PFSK-1 (cell line): ENCODE measurements around the gene DAZL.

Experiments used
- FOXP2 ChIP-seq: optimal IDR thresholded peaks from 2 replicates; pipeline ENCODE3; 2011; ENCODE audit warnings: borderline replicate concordance, control low read depth, inconsistent platforms; ENCODE audit not compliant: insufficient read depth; ENCODE audit errors: extremely low read length, extremely low read depth
- POLR2AphosphoS5 ChIP-seq: IDR thresholded peaks from 2 replicates; pipeline ENCODE4 v1.6.1; 2012; ENCODE audit warnings: low read depth, mild to moderate bottlenecking, control low read depth, low read length, moderate library complexity
- SIN3A ChIP-seq: IDR thresholded peaks from 2 replicates; pipeline ENCODE4 v1.6.1; 2012; ENCODE audit warnings: mild to moderate bottlenecking, low read length, moderate library complexity, borderline replicate concordance; ENCODE audit not compliant: insufficient read depth
- TAF1 ChIP-seq: IDR thresholded peaks from 2 replicates; pipeline ENCODE4 v1.6.1; 2012; ENCODE audit warnings: low read length, control low read depth, borderline replicate concordance; ENCODE audit not compliant: insufficient read depth
- TF ChIP-seq, protein P1 (sequence below), 2 experiments: IDR thresholded peaks; 2 replicates each; pipeline versions ENCODE4 v1.6.1 to v1.8.0; 2011 to 2012; ENCODE audit warnings: low read depth in 2 of 2, low read length in 2 of 2, control low read depth in 1 of 2, inconsistent platforms in 1 of 2, mild to moderate bottlenecking in 1 of 2, moderate library complexity in 1 of 2; ENCODE audit not compliant: insufficient read depth in 1 of 2

Gene DAZL

DNA sequence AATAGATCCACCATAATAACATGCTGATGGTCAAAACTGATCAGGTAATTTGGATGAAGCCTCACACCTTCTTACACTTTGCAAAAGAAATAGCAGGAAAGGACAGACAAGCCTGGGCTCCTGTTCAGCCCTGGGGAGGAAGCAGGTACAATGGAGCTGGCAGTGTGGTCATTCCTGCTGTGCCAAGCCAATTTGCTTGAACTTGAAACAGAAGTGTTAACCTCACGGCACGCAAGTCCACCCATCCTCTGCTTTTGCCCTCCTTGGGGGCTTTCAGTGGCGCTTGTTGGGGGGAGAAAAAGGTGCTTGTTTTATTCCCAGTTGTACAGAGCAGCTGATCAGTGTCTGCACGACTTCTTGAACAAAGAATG is 54.9 kb downstream of the DAZL start:
- TF ChIP-seq POLR2AphosphoS5 (no peak), SIN3A (no peak), FOXP2 (no peak), TAF1 (no peak)
- TF ChIP-seq, protein P1, sequence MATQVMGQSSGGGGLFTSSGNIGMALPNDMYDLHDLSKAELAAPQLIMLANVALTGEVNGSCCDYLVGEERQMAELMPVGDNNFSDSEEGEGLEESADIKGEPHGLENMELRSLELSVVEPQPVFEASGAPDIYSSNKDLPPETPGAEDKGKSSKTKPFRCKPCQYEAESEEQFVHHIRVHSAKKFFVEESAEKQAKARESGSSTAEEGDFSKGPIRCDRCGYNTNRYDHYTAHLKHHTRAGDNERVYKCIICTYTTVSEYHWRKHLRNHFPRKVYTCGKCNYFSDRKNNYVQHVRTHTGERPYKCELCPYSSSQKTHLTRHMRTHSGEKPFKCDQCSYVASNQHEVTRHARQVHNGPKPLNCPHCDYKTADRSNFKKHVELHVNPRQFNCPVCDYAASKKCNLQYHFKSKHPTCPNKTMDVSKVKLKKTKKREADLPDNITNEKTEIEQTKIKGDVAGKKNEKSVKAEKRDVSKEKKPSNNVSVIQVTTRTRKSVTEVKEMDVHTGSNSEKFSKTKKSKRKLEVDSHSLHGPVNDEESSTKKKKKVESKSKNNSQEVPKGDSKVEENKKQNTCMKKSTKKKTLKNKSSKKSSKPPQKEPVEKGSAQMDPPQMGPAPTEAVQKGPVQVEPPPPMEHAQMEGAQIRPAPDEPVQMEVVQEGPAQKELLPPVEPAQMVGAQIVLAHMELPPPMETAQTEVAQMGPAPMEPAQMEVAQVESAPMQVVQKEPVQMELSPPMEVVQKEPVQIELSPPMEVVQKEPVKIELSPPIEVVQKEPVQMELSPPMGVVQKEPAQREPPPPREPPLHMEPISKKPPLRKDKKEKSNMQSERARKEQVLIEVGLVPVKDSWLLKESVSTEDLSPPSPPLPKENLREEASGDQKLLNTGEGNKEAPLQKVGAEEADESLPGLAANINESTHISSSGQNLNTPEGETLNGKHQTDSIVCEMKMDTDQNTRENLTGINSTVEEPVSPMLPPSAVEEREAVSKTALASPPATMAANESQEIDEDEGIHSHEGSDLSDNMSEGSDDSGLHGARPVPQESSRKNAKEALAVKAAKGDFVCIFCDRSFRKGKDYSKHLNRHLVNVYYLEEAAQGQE (IDR thresholded peaks at IDR 0.05; ENCODE audit: insufficient read depth in 1 of 2, low read depth in 2 of 2, low read length in 2 of 2), result no peak

DNA sequence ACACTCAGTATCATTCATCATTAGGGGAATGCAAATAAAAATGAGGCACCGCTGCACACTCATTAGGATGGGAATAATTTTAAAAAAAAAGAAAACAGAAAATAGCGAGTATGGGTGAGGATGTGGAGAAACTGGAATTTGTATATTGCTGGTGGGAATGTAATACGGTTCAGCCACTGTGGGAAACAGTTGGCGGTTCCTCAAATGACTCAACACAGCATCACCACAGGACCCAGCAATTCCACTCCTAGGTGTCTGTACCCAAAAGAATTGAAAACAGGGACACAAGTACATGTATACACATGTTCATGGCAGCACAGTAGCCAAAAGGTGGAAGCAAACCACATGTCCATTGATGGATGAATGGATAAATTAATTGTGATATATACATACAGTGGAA is 56.5 kb downstream of the DAZL start:
- TF ChIP-seq, protein P1 (IDR thresholded peaks at IDR 0.05; ENCODE audit: insufficient read depth in 1 of 2, low read depth in 2 of 2, low read length in 2 of 2), result no peak
- TF ChIP-seq TAF1 (no peak), SIN3A (no peak), POLR2AphosphoS5 (no peak), FOXP2 (no peak)

DNA sequence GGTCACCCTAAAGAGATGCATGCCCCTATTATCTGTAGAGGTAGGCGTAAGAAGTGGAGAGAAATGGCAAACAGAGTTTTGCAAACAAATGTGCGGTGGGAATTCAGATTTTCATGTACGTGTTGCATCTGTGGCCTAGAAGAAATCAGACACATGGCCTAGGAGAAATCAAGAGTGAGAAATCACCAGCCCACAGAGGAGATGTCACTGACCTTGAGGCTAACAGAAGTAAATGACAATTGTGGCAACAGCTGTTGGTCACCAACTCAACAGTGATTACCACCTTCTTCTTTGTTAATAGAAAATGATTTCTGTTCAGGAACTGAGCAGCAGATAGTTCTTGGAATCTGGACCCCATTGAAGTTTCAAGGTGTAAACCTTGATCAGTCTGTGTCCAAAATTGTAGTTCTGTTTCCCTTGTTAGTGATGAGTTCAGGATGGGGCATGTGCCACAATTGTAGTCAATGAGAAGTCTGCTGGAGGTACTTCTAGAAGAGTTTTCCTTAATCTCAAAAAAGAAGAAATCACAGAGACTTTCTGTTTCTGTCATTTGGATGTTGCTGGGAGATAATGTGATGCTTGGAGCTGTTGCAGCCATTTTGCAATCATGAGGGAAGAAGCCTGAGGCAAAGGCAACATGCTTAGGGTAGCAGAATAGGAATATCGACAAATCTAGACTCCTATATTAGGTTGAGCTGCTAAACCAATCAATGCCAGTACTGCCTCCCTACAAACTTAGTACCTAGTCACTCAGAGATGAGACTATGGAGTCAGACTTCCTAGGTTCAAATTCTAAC is 57.5 kb downstream of the DAZL start:
- no peak for TF ChIP-seq SIN3A
- TF ChIP-seq, protein P1 (IDR thresholded peaks at IDR 0.05; ENCODE audit: insufficient read depth in 1 of 2, low read depth in 2 of 2, low read length in 2 of 2), result no peak
- no peak for TF ChIP-seq POLR2AphosphoS5
- TF ChIP-seq TAF1, result no peak
- no peak for TF ChIP-seq FOXP2

- TF ChIP-seq, protein P1 (IDR thresholded peaks at IDR 0.05; ENCODE audit: insufficient read depth in 1 of 2, low read depth in 2 of 2, low read length in 2 of 2), result no peak
- TF ChIP-seq FOXP2 (no peak), TAF1 (no peak), POLR2AphosphoS5 (no peak), SIN3A (no peak)
Measured at GRCh38 chr3:16546186-16547010, 58.8 kb downstream of the DAZL start.
